GM19467 (cell line): ENCODE measurements around the gene DELE1.

Source experiments
- ATAC-seq: cut with Tn5 transposase; IDR thresholded peaks from one replicate; pipeline ENCODE4 v1.9.1; 2021; ENCODE audit warnings: mild to moderate bottlenecking, moderate library complexity; ENCODE audit not compliant: unreplicated experiment

The DELE1 gene

GRCh38 chr5:141989720-141990119 is 66.0 kb downstream of the DELE1 start:
- ATAC-seq = no peak
